ENCODE data around the gene ATP5F1B.

The ATP5F1B gene

GRCh38 chr12:56622535-56622934 is 23.2 kb downstream of the ATP5F1B start:
- Histone ChIP-seq H4K20me1 (ENCODE audit: insufficient read depth) (peaks cover 24% of the 10 kb centered on the region; the same call in 1 of the 2 replicates), H3K4me3 (IDR thresholded peaks at IDR 0.05; ENCODE audit: insufficient read depth, low read depth, low read length) (no peak overlapping the region), H3K27me3 (ENCODE audit: insufficient read depth, low read depth) (no peaks in the 10 kb centered on the region), H3K9ac (no peak overlapping the region), H3K36me3 (ENCODE audit: insufficient read depth) (peaks cover 10% of the 10 kb centered on the region; the same call in 1 of the 2 replicates), H3K27ac (no peak overlapping the region), H3K4me1 (ENCODE audit: low read depth, poor library complexity, severe bottlenecking) (peaks cover 63% of the 10 kb centered on the region), H3K79me2 (ENCODE audit: insufficient read depth, low read depth) (peaks cover 100% of the 10 kb centered on the region), H2AFZ (ENCODE audit: low read depth) (no peak overlapping the region), H3K4me2 (no peak overlapping the region)
- TF ChIP-seq CTCF (conservative IDR thresholded peaks at IDR 0.05; ENCODE audit: low read depth, low read length) = no peak

GRCh38 chr12:56616925-56617324 is 28.9 kb downstream of the ATP5F1B start:
- H4K20me1 ChIP-seq (ENCODE audit: insufficient read depth) = peaks cover 21% of the 10 kb centered on the region; the same call in 1 of the 2 replicates
- H3K79me2 ChIP-seq (ENCODE audit: insufficient read depth, low read depth) = peaks cover 66% of the 10 kb centered on the region
- no peak for TF ChIP-seq CTCF (conservative IDR thresholded peaks at IDR 0.05; ENCODE audit: low read depth, low read length)

GRCh38 chr12:56616244-56616643 is 29.5 kb downstream of the ATP5F1B start:
- Histone ChIP-seq H4K20me1 (ENCODE audit: insufficient read depth) (0 out of 2 replicates have a peak, but pooled peaks cover 21% of the 10 kb centered on the region), H3K79me2 (ENCODE audit: insufficient read depth, low read depth) (peaks cover 59% of the 10 kb centered on the region)

More at GRCh38 chr12:56616925-56617324, 28.9 kb downstream of the ATP5F1B start:
- Histone ChIP-seq H3K9ac (no peak overlapping the region), H3K27me3 (ENCODE audit: insufficient read depth, low read depth) (no peaks in the 10 kb centered on the region), H2AFZ (ENCODE audit: low read depth) (no peak overlapping the region), H3K4me2 (no peak overlapping the region), H3K4me1 (ENCODE audit: low read depth, poor library complexity, severe bottlenecking) (peaks cover 44% of the 10 kb centered on the region), H3K4me3 (IDR thresholded peaks at IDR 0.05; ENCODE audit: insufficient read depth, low read depth, low read length) (no peak overlapping the region), H3K36me3 (ENCODE audit: insufficient read depth) (peaks cover 50% of the 10 kb centered on the region), H3K27ac (no peak overlapping the region; the same call in 1 of the 2 replicates)

GRCh38 chr12:56614627-56615026 is 31.2 kb downstream of the ATP5F1B start:
- Histone ChIP-seq H3K27ac (no peak overlapping the region), H3K4me1 (ENCODE audit: low read depth, poor library complexity, severe bottlenecking) (peaks cover 37% of the 10 kb centered on the region), H3K79me2 (ENCODE audit: insufficient read depth, low read depth) (peaks cover 43% of the 10 kb centered on the region), H3K27me3 (ENCODE audit: insufficient read depth, low read depth) (no peaks in the 10 kb centered on the region), H4K20me1 (ENCODE audit: insufficient read depth) (peaks cover 18% of the 10 kb centered on the region; the same call in 1 of the 2 replicates), H3K4me2 (no peak overlapping the region), H3K9ac (no peak overlapping the region), H2AFZ (ENCODE audit: low read depth) (no peak overlapping the region), H3K36me3 (ENCODE audit: insufficient read depth) (peaks cover 65% of the 10 kb centered on the region), H3K4me3 (IDR thresholded peaks at IDR 0.05; ENCODE audit: insufficient read depth, low read depth, low read length) (no peak overlapping the region)
- no peak for TF ChIP-seq CTCF (conservative IDR thresholded peaks at IDR 0.05; ENCODE audit: low read depth, low read length)

More at GRCh38 chr12:56616244-56616643, 29.5 kb downstream of the ATP5F1B start:
- no peak overlapping the region for H2AFZ ChIP-seq (ENCODE audit: low read depth)
- no peak overlapping the region for H3K27ac ChIP-seq
- H3K4me2 ChIP-seq = no peak overlapping the region
- H3K36me3 ChIP-seq (ENCODE audit: insufficient read depth) = peaks cover 57% of the 10 kb centered on the region
- peaks cover 44% of the 10 kb centered on the region for H3K4me1 ChIP-seq (ENCODE audit: low read depth, poor library complexity, severe bottlenecking)
- no peaks in the 10 kb centered on the region for H3K27me3 ChIP-seq (ENCODE audit: insufficient read depth, low read depth)
- H3K4me3 ChIP-seq (IDR thresholded peaks at IDR 0.05; ENCODE audit: insufficient read depth, low read depth, low read length) = no peak overlapping the region
- no peak for TF ChIP-seq CTCF (conservative IDR thresholded peaks at IDR 0.05; ENCODE audit: low read depth, low read length)
- H3K9ac ChIP-seq = no peak overlapping the region
